GM19328 (cell line): Measurements from ENCODE around the gene SMYD3.

Source experiments
- ATAC-seq: cut with Tn5 transposase; IDR thresholded peaks from one replicate; pipeline ENCODE4 v1.9.1; 2021; ENCODE audit warnings: mild to moderate bottlenecking, moderate library complexity; ENCODE audit not compliant: unreplicated experiment

Gene SMYD3

GRCh38 chr1:246155923-246156322, 351.2 kb downstream of the SMYD3 start:
- no peak for ATAC-seq

DNA sequence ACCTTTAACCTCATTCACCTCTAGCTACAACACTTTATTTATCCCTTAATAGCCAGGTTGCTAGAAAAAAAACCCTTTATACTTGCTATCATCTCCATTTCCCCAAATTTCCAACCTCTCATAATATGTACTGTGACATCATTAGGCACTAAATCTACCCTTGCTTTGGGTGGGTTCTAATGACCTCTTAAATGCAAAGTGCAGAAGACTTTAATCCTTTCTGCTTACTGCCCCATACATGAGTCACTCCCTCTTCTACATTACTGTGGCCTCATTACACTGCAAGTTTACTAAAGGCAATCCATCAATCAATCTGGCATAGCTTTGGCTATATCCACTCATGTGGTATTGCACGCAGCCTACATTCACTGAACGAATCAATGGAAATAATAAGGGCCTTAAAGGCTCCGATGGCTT, 353.3 kb downstream of the SMYD3 start:
- ATAC-seq, result no peak

- ATAC-seq, result no peak
These were observed 354.1 kb downstream of the SMYD3 start for GRCh38 chr1:246152986-246153431.

DNA sequence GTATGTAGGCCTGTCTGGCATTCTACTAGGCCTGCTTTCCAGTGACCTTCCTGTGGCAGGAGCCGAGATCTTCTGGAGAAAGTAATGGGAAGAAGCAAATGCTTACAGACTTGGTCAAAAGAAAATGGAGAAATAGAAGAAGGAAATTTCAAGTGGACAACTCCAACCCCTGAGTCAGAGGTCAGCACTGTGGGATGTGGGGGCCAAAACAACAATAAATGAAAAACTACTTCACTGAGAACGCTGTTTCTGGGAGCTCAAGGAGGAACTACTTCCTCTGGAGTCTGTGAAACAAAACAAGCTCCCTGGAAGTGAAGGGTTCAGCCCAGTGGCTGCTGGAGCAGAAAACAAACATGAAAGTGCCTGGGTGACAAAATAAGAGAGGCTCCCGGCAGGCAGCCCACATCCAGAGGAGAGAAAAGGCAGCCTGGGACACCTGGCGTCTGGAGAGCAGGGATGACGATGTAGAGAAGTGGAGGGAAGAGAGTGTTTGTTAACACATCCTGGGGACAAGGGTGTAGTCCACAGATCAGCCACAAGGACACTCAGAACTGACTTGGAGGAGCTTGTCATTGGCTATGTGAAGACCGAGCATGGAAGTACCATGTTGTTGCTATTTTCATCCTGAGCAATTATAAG, 355.2 kb downstream of the SMYD3 start:
- no peak for ATAC-seq

DNA sequence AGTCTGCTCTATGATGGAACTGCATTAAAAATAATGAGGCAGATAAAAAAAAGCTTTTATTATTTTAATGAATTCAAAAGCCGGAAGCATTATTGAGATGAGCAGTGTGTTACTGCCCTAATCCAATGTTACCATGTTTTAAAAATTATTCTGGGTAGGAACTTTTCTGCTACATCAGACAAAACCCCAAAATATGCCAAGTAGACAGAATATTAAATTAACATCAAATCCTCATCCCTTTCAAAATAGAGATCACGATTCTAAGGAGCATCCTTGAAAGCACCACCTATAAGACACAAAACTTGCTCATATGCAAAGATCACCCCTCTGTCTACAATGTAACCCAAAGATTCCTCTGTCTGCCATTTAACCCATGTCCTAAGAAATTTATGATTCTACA, 357.5 kb downstream of the SMYD3 start:
- ATAC-seq, result no peak

DNA sequence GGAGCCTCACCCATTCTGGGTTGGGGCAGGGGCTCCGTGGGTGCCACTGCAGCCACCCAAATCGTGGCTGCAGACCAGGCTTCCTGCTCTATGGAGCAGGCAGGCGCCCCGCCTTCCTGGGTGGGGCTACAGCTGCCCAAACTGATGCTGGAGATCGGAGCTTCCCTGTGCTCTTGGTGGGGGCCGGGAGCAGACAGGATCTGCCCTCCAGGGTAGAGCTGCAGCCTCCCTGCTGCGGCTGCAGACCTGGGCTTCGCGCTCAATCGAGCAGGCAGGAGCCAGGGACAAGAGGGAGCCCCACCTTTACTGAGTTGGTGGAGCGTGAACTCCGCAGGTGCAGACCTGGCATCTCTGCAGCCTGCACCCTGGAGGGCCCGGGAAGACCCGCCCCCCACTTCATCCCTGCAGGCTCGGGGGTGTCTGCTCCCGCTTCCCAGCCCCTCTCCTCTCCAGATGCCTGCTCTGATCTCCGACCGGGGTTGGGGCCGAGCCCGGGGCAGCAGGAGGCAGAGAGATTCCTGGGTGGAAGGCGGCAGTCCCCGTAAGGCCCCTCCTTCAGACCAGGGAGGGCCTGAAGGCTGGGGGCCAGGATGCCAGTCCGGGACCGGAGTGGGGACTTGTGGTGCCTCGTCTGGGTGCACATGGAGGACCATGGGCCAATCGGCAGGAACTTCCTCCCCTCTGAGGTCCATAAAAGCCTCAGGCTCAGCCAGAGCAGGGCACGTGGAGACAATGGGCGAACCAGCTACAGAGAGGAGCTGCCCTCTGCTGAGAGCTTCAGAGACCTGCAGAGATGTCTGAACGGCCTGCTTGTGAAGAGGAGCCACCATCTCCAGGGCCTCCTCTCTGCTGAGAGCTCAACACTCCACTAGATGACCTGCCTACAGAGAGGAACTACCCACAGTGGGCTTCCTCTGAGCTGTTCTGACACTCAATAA, 359.3 kb downstream of the SMYD3 start:
- no peak for ATAC-seq

- no peak for ATAC-seq
These were observed 360.1 kb downstream of the SMYD3 start for GRCh38 chr1:246146804-246147523.

GRCh38 chr1:246145900-246146299, 361.2 kb downstream of the SMYD3 start:
- ATAC-seq, result no peak

- no peak for ATAC-seq
These were observed 362.1 kb downstream of the SMYD3 start for GRCh38 chr1:246144931-246145330.

GRCh38 chr1:246142320-246142893, 364.7 kb downstream of the SMYD3 start:
- ATAC-seq, result no peak

GRCh38 chr1:246141306-246141705, 365.8 kb downstream of the SMYD3 start:
- ATAC-seq, result no peak

DNA sequence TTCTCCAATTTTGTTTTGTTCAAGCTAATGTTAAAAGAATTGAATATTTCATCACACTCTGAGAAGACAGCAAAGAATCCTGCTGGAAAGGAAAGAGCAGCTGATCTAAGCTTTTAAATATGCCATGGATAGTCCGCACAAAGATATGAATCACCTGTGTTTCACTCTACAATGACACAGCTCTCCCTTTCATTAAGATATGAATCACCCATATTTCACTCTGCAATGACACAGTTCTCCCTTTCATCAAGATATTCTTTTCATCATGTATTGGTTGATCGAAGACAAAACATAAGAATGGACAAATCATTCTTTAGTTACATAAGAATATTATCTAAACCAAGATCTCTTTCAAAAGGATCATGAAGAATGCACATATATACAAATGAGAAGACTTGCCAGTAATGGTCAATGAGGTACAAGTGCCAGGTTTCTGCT, 367.3 kb downstream of the SMYD3 start:
- no peak for ATAC-seq

GRCh38 chr1:246138781-246139180, 368.3 kb downstream of the SMYD3 start:
- no peak for ATAC-seq

DNA sequence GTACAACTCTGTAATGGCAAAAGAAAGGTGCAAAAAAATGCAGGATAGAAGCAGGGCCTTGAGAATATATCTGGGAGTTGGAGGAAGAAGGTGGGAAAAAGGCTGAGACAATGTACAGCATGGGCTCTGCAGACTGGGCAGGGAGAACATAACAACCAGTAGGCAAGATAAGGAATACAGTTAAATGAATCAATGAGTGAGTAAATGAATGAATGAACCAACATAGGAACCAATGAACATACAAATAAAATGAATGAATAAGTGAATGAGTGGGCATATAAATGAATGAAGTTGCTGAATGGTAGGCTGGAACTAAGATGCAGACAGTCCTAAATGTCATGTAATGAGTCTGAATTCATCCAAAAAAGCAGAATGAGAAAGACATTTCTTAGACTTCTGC, 370.6 kb downstream of the SMYD3 start:
- ATAC-seq, result no peak

- no peak for ATAC-seq
These were observed 372.3 kb downstream of the SMYD3 start for GRCh38 chr1:246134789-246135188.

- ATAC-seq, result no peak
These were observed 376.0 kb downstream of the SMYD3 start for GRCh38 chr1:246131095-246131494.

- ATAC-seq, result no peak
These were observed 378.5 kb downstream of the SMYD3 start for GRCh38 chr1:246128494-246129069.

DNA sequence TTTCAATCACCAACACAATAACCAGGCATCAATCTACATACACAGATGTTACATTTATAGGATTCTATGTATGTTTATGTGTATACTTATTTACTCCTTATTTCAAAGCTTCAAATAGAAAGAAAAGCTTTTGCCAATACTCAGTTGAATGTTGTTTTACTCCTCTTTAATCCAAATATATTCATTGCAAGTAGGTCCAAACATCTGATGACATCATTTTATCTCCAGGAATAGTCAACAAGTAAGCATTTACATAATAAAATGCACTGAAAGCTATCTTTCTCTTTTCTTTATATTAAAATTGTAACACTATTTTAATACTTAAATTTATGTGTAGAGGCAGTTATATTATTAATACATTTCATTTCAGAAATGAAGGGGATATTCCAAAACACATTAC, 380.5 kb downstream of the SMYD3 start:
- ATAC-seq, result no peak

- no peak for ATAC-seq
These were observed 385.0 kb downstream of the SMYD3 start for GRCh38 chr1:246122071-246122470.

GRCh38 chr1:246121533-246121932, 385.5 kb downstream of the SMYD3 start:
- ATAC-seq, result no peak
